ENCODE data around the gene CHD1. TPM values are rescaled to one million over a fixed set of nuclear protein-coding genes. Genes with fewer than 3 reads are reported as not detected.
A peak's percentile ranks its signal among the peaks of the same experiment; 100 is the strongest.

Gene CHD1
- polyA plus RNA-seq, 4 donors: 10.6 to 47.2 (median 21.9) TPM

DNA sequence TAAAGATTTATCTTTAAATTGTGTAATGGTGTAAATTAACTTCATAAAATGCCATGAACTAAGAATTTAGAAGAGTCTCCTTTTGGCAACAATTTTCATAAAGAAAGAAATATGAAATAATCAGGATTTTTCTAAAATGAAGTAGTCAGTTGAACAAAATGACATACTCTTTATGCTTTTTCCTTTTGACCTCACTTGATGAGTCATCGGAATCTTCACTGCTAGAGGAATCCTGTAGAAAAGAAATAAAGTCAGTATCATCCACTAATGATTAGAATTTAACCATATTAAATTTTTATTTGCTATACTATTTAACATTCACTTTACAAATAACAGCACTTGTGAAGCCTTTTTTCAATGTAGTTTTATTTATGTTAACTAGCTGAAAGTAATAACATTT, 26.1 kb downstream of the CHD1 start:
- no peaks in the 10 kb centered on the region for H3K4me1 ChIP-seq (ENCODE audit: control insufficient read depth in 3 of 3, insufficient read depth in 2 of 3, low read depth in 1 of 3, low read length in 2 of 3)
- no peaks in the 10 kb centered on the region for H3K9me3 ChIP-seq (ENCODE audit: control insufficient read depth in 2 of 2, insufficient read depth in 1 of 2, low read depth in 1 of 2, low read length in 1 of 2)
- FAIRE-seq (peak; percentile 33), DNase-seq (no peak)
- H3K27me3 ChIP-seq (ENCODE audit: control insufficient read depth in 3 of 3, insufficient read depth in 3 of 3, low read length in 3 of 3): no peaks in the 10 kb centered on the region
- 93 to 100% (median 97%) methylated on average over 1 of the region's 1 CpG for WGBS, 3 donors
- H3K27ac ChIP-seq (ENCODE audit: low read depth in 1 of 3, low read length in 2 of 3): no peak overlapping the region
- H3K4me3 ChIP-seq (ENCODE audit: low read depth in 1 of 3, low read length in 3 of 3): no peak overlapping the region
- H3K36me3 ChIP-seq (ENCODE audit: control insufficient read depth in 3 of 3, insufficient read depth in 2 of 3, low read depth in 1 of 3, low read length in 3 of 3): peaks cover 2 to 12% (median 11%) of the 10 kb centered on the region in 3 donors

DNA sequence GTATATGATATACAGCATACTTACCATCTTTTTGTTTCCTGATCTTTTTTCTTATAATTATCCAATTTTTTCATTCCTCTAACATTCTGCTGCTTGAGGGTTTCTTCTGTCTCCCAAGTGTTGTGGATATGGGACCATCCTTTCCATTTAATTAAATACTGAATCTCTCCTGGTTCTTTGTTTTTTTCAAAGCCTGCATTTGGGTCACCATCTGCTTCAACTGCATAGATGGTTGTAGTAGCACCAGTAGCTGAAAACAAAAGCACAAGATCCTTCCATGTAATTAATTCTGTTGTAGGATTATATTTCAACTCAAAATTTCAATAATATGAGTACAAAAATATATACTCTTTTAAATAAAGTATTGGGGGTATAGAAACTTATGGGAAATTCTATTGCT, 29.4 kb downstream of the CHD1 start:
- Histone ChIP-seq H3K27ac (ENCODE audit: low read depth in 1 of 3, low read length in 2 of 3) (no peak overlapping the region), H3K27me3 (ENCODE audit: control insufficient read depth in 3 of 3, insufficient read depth in 3 of 3, low read length in 3 of 3) (no peaks in the 10 kb centered on the region), H3K36me3 (ENCODE audit: control insufficient read depth in 3 of 3, insufficient read depth in 2 of 3, low read depth in 1 of 3, low read length in 3 of 3) (peaks cover 5 to 23% (median 14%) of the 10 kb centered on the region in 3 donors), H3K4me1 (ENCODE audit: control insufficient read depth in 3 of 3, insufficient read depth in 2 of 3, low read depth in 1 of 3, low read length in 2 of 3) (no peaks in the 10 kb centered on the region), H3K9me3 (ENCODE audit: control insufficient read depth in 2 of 2, insufficient read depth in 1 of 2, low read depth in 1 of 2, low read length in 1 of 2) (no peaks in the 10 kb centered on the region), H3K4me3 (ENCODE audit: low read depth in 1 of 3, low read length in 3 of 3) (no peak overlapping the region)
- DNase-seq (no peak), FAIRE-seq (no peak)

DNA sequence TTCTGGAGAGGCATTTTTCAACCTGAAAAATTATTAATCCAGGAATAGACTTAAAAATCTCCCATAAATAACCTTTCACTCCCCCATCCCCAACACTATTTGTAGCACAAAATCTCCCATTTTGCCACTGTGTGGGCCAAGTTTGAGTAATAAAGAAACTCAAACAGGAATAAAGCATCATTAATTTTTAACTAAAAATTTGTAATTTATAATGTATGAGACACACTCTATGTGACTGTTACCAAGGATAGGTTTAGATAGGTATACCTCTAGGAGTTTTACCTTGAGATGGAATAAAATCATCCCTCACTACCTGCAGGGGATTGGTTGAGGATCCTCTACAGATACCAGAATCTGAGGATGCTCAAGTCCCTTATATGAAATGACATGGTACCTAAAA, 30.1 kb downstream of the CHD1 start:
- no peaks in the 10 kb centered on the region for H3K9me3 ChIP-seq (ENCODE audit: control insufficient read depth in 2 of 2, insufficient read depth in 1 of 2, low read depth in 1 of 2, low read length in 1 of 2)
- no peaks in the 10 kb centered on the region for H3K4me1 ChIP-seq (ENCODE audit: control insufficient read depth in 3 of 3, insufficient read depth in 2 of 3, low read depth in 1 of 3, low read length in 2 of 3)
- no peaks in the 10 kb centered on the region for H3K27me3 ChIP-seq (ENCODE audit: control insufficient read depth in 3 of 3, insufficient read depth in 3 of 3, low read length in 3 of 3)
- DNase-seq (no peak), FAIRE-seq (no peak)
- H3K36me3 ChIP-seq (ENCODE audit: control insufficient read depth in 3 of 3, insufficient read depth in 2 of 3, low read depth in 1 of 3, low read length in 3 of 3): peaks cover 5 to 23% (median 12%) of the 10 kb centered on the region in 3 donors
- no peak overlapping the region for H3K4me3 ChIP-seq (ENCODE audit: low read depth in 1 of 3, low read length in 3 of 3)
- H3K27ac ChIP-seq (ENCODE audit: low read depth in 1 of 3, low read length in 2 of 3): no peak overlapping the region

DNA sequence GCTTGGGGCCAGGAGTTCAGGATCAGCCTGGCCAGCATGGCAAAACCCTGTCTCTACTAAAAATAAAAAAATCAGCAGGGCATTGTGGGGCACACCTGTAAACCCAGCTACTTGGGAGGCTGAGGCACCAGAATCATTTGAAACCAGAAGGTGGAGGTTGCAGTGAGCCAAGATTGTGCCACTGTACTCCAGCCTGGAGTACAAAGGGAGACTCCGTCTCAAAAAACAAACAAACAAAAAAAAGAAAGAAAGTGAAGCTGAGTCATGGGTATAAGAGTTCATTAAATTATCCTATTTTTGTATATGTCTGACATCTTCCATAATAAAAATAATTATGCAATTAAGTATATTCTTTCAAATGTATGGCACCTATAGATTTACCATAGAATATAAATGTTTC, 37.2 kb downstream of the CHD1 start:
- H3K27me3 ChIP-seq (ENCODE audit: control insufficient read depth in 3 of 3, insufficient read depth in 3 of 3, low read length in 3 of 3): no peaks in the 10 kb centered on the region
- DNase-seq (no peak), FAIRE-seq (no peak)
- no peaks in the 10 kb centered on the region for H3K4me1 ChIP-seq (ENCODE audit: control insufficient read depth in 3 of 3, insufficient read depth in 2 of 3, low read depth in 1 of 3, low read length in 2 of 3)
- H3K27ac ChIP-seq (ENCODE audit: low read depth in 1 of 3, low read length in 2 of 3): no peak overlapping the region
- H3K9me3 ChIP-seq (ENCODE audit: control insufficient read depth in 2 of 2, insufficient read depth in 1 of 2, low read depth in 1 of 2, low read length in 1 of 2): no peaks in the 10 kb centered on the region
- no peak overlapping the region for H3K4me3 ChIP-seq (ENCODE audit: low read depth in 1 of 3, low read length in 3 of 3)
- peaks cover 6 to 22% (median 8%) of the 10 kb centered on the region in 3 donors for H3K36me3 ChIP-seq (ENCODE audit: control insufficient read depth in 3 of 3, insufficient read depth in 2 of 3, low read depth in 1 of 3, low read length in 3 of 3)
- WGBS, 3 donors: 80 to 89% (median 88%) methylated on average over 1 of the region's 1 CpG

DNA sequence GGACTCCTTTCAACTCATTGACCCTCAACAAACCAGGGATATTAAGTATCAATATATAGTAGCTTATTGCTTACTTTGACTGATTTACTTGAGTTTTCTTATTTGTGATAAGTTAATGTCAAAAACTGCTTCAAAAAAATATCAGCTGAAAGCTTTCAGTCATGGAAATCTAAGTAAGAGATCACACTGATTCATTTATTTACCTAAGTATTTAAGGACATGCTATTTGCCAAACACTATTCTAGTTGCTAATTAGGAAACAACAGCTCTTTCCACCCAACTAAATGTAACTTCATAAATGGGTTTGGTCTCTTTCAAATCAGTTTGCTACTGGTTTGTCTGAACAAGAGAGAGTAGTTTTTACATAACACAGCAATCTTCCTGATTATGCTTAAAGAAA, 48.2 kb downstream of the CHD1 start:
- H3K9me3 ChIP-seq (ENCODE audit: control insufficient read depth in 2 of 2, insufficient read depth in 1 of 2, low read depth in 1 of 2, low read length in 1 of 2): no peaks in the 10 kb centered on the region
- no peaks in the 10 kb centered on the region for H3K4me1 ChIP-seq (ENCODE audit: control insufficient read depth in 3 of 3, insufficient read depth in 2 of 3, low read depth in 1 of 3, low read length in 2 of 3)
- FAIRE-seq (no peak), DNase-seq (no peak)
- no peak overlapping the region for H3K4me3 ChIP-seq (ENCODE audit: low read depth in 1 of 3, low read length in 3 of 3)
- H3K27ac ChIP-seq (ENCODE audit: low read depth in 1 of 3, low read length in 2 of 3): no peak overlapping the region
- H3K27me3 ChIP-seq (ENCODE audit: control insufficient read depth in 3 of 3, insufficient read depth in 3 of 3, low read length in 3 of 3): no peaks in the 10 kb centered on the region
- peaks cover 11 to 25% (median 18%) of the 10 kb centered on the region in 3 donors for H3K36me3 ChIP-seq (ENCODE audit: control insufficient read depth in 3 of 3, insufficient read depth in 2 of 3, low read depth in 1 of 3, low read length in 3 of 3)

DNA sequence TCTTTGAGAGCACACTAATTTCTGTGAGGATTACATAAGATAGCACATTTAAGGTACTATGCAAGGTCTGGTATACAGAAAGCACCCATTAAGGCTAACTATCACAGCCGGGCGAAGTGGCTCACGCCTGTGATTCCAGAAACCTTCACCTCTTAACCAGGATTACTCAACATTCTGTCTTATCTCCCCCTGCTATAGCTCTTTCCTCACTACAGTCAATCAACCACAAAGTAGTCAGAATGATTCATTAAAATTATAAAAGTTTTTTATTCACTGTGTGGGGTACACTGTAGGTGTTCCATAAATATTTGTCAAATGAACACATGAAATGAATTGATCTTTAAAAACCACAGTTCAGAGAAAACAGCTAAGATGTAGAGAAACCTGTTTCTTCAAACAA, 48.7 kb downstream of the CHD1 start:
- WGBS, 3 donors: 90 to 95% (median 91%) methylated on average over 3 of the region's 3 CpGs
- Histone ChIP-seq H3K4me3 (ENCODE audit: low read depth in 1 of 3, low read length in 3 of 3) (no peak overlapping the region), H3K36me3 (ENCODE audit: control insufficient read depth in 3 of 3, insufficient read depth in 2 of 3, low read depth in 1 of 3, low read length in 3 of 3) (peaks cover 11 to 24% (median 18%) of the 10 kb centered on the region in 3 donors), H3K27me3 (ENCODE audit: control insufficient read depth in 3 of 3, insufficient read depth in 3 of 3, low read length in 3 of 3) (no peaks in the 10 kb centered on the region), H3K27ac (ENCODE audit: low read depth in 1 of 3, low read length in 2 of 3) (no peak overlapping the region), H3K9me3 (ENCODE audit: control insufficient read depth in 2 of 2, insufficient read depth in 1 of 2, low read depth in 1 of 2, low read length in 1 of 2) (no peaks in the 10 kb centered on the region), H3K4me1 (ENCODE audit: control insufficient read depth in 3 of 3, insufficient read depth in 2 of 3, low read depth in 1 of 3, low read length in 2 of 3) (no peaks in the 10 kb centered on the region)
- DNase-seq (peak in 1 of 2 donors; percentile 19), FAIRE-seq (no peak)

DNA sequence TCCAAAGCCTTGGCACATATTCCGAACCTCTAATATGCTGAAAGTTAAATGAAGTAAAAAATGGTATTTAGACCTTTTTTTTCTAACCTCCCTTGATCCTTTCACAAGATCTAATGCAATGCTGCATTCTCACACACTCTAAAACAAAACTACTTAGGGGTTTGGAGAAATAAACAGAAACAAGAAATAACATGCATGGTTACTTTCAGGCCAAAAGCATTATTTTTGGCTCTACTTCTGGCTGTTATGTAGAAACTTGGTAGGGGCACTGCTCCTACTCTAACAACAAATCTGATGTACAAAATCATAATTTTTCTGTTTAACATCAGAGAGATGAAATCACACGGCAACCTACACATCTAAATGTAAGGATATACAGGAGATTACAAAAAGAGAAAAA, 51.2 kb downstream of the CHD1 start:
- H3K36me3 ChIP-seq (ENCODE audit: control insufficient read depth in 3 of 3, insufficient read depth in 2 of 3, low read depth in 1 of 3, low read length in 3 of 3): peaks cover 12 to 25% (median 17%) of the 10 kb centered on the region in 3 donors

DNA sequence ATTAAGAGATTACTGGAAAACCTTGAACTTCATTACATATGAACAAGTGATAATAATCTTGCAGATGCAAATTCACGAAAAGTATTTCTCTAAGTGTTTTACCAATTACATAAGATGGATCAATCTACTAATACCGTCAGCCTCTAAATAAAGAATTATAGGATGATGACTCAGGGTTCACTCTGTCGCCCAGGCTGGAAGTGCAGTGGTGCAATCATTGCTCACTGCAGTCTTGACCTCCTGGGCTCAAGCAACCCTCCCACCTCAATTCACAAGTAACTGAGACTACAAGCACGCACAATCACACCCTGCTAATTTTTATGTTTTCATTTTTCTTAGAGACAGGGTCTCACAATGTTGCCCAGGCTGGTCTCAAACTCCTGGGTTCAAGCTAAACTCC, 56.1 kb downstream of the CHD1 start:
- 77 to 84% (median 84%) methylated on average over 4 of the region's 4 CpGs for WGBS, 3 donors
- no peak overlapping the region for H3K27ac ChIP-seq (ENCODE audit: low read depth in 1 of 3, low read length in 2 of 3)
- no peaks in the 10 kb centered on the region for H3K27me3 ChIP-seq (ENCODE audit: control insufficient read depth in 3 of 3, insufficient read depth in 3 of 3, low read length in 3 of 3)
- H3K4me1 ChIP-seq (ENCODE audit: control insufficient read depth in 3 of 3, insufficient read depth in 2 of 3, low read depth in 1 of 3, low read length in 2 of 3): no peaks in the 10 kb centered on the region
- no peak overlapping the region for H3K4me3 ChIP-seq (ENCODE audit: low read depth in 1 of 3, low read length in 3 of 3)
- FAIRE-seq: no peak
- H3K9me3 ChIP-seq (ENCODE audit: control insufficient read depth in 2 of 2, insufficient read depth in 1 of 2, low read depth in 1 of 2, low read length in 1 of 2): no peaks in the 10 kb centered on the region
- H3K36me3 ChIP-seq (ENCODE audit: control insufficient read depth in 3 of 3, insufficient read depth in 2 of 3, low read depth in 1 of 3, low read length in 3 of 3): peaks cover 8 to 19% (median 18%) of the 10 kb centered on the region in 3 donors
- peak in 1 of 2 donors; percentile 9 for DNase-seq

More for the DNA sequence above, 51.2 kb downstream of the CHD1 start:
- DNase-seq (no peak), FAIRE-seq (no peak)
- Histone ChIP-seq H3K9me3 (ENCODE audit: control insufficient read depth in 2 of 2, insufficient read depth in 1 of 2, low read depth in 1 of 2, low read length in 1 of 2) (no peaks in the 10 kb centered on the region), H3K4me3 (ENCODE audit: low read depth in 1 of 3, low read length in 3 of 3) (no peak overlapping the region), H3K27ac (ENCODE audit: low read depth in 1 of 3, low read length in 2 of 3) (no peak overlapping the region), H3K27me3 (ENCODE audit: control insufficient read depth in 3 of 3, insufficient read depth in 3 of 3, low read length in 3 of 3) (no peaks in the 10 kb centered on the region), H3K4me1 (ENCODE audit: control insufficient read depth in 3 of 3, insufficient read depth in 2 of 3, low read depth in 1 of 3, low read length in 2 of 3) (no peaks in the 10 kb centered on the region)
- WGBS, 3 donors: 92 to 98% (median 97%) methylated on average over 2 of the region's 2 CpGs

DNA sequence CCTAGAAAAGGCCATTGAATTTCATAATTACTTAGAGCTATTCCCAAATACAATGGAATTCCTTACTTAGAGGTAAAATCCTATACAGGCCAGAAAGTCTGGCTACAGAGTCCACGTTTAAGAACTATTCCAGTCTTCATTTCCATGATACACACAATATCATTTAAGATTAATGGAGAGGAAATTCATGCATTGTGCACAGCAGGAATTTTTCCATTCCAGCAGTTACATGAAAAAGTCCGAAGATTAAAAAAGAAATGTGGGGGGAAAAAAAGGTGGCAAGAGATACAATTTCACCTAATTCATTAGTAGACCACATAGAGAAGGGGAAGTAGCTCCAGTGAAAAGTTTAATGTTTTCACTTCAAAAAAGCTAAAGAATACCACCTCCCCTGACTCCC, 63.1 kb downstream of the CHD1 start:
- 88 to 96% (median 91%) methylated on average over 2 of the region's 2 CpGs for WGBS, 3 donors
- DNase-seq (no peak), FAIRE-seq (no peak)
- no peaks in the 10 kb centered on the region for H3K4me1 ChIP-seq (ENCODE audit: control insufficient read depth in 3 of 3, insufficient read depth in 2 of 3, low read depth in 1 of 3, low read length in 2 of 3)
- H3K4me3 ChIP-seq (ENCODE audit: low read depth in 1 of 3, low read length in 3 of 3): no peak overlapping the region
- no peak overlapping the region for H3K27ac ChIP-seq (ENCODE audit: low read depth in 1 of 3, low read length in 2 of 3)
- peaks cover 3 to 21% (median 11%) of the 10 kb centered on the region in 3 donors for H3K36me3 ChIP-seq (ENCODE audit: control insufficient read depth in 3 of 3, insufficient read depth in 2 of 3, low read depth in 1 of 3, low read length in 3 of 3)
- no peaks in the 10 kb centered on the region for H3K9me3 ChIP-seq (ENCODE audit: control insufficient read depth in 2 of 2, insufficient read depth in 1 of 2, low read depth in 1 of 2, low read length in 1 of 2)
- H3K27me3 ChIP-seq (ENCODE audit: control insufficient read depth in 3 of 3, insufficient read depth in 3 of 3, low read length in 3 of 3): no peaks in the 10 kb centered on the region
